ENCODE results near the gene COMMD9.

DNA sequence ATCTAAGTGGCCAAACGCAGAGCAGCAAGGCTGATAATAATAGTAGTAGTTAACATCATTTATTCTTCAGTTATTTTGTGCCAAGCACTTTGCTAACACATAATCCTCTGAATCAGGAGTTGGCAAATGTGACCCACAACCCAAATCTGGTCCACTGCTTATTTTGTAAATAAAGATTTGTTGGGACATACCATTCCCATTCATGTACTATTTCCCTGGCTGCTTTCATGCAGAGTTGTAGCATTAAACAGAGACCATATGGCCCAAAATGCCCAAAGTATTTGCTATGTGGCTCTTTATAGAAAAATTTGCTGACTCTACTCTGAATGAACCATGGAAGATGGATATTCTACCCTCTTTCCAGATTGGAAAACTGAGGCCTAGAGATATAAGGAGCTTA lies 50.3 kb downstream of the COMMD9 start:
- TF ChIP-seq, protein P1, sequence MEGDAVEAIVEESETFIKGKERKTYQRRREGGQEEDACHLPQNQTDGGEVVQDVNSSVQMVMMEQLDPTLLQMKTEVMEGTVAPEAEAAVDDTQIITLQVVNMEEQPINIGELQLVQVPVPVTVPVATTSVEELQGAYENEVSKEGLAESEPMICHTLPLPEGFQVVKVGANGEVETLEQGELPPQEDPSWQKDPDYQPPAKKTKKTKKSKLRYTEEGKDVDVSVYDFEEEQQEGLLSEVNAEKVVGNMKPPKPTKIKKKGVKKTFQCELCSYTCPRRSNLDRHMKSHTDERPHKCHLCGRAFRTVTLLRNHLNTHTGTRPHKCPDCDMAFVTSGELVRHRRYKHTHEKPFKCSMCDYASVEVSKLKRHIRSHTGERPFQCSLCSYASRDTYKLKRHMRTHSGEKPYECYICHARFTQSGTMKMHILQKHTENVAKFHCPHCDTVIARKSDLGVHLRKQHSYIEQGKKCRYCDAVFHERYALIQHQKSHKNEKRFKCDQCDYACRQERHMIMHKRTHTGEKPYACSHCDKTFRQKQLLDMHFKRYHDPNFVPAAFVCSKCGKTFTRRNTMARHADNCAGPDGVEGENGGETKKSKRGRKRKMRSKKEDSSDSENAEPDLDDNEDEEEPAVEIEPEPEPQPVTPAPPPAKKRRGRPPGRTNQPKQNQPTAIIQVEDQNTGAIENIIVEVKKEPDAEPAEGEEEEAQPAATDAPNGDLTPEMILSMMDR (conservative IDR thresholded peaks at IDR 0.05; ENCODE audit: low read depth, low read length): no peak
- TF ChIP-seq EZH2 (IDR thresholded peaks at IDR 0.05; ENCODE audit: low read length, unreplicated experiment) (no peak), EZH2phosphoT487 (IDR thresholded peaks at IDR 0.05; ENCODE audit: borderline replicate concordance, low read length) (no peak)
